ENCODE measurements around the gene SLC16A11. TPM values are rescaled to one million over a fixed set of nuclear protein-coding genes. Genes with fewer than 3 reads are reported as not detected.

Gene SLC16A11
- polyA plus RNA-seq, 1 donor (not counting 4 experiments of a cell fraction or from before 2014, with no cell fraction given) = not detected

GRCh38 chr17:7017827-7018200 lies 26.1 kb downstream of the SLC16A11 start:
- dilution Hi-C loops (cut with MboI; ENCODE audit: extremely low pct_ligation_motif_present, low sequenced_read_pairs) = no loop called here
- Histone ChIP-seq H3K4me3 (ENCODE audit: control insufficient read depth in 2 of 3, extremely low read depth in 1 of 3, insufficient read depth in 2 of 3, low read depth in 1 of 3, low read length in 3 of 3) (no peak overlapping the region), H3K79me2 (ENCODE audit: control insufficient read depth, insufficient read depth, low read length) (peaks cover 13% of the 10 kb centered on the region), H3K36me3 (ENCODE audit: control insufficient read depth in 2 of 2, extremely low read depth in 1 of 2, insufficient read depth in 2 of 2, low read length in 2 of 2) (peaks cover 5 to 6% of the 10 kb centered on the region in 2 experiments), H3K27me3 (ENCODE audit: control insufficient read depth, extremely low read depth, insufficient read depth, low read length) (peaks cover 6% of the 10 kb centered on the region), H3K27ac (ENCODE audit: control insufficient read depth, insufficient read depth, low read length) (no peak overlapping the region), H3K4me2 (ENCODE audit: control insufficient read depth, extremely low read depth, insufficient read depth, low read depth, low read length) (no peak overlapping the region), H3K9me1 (ENCODE audit: control insufficient read depth, extremely low read depth, insufficient read depth, low read length) (peaks cover 2% of the 10 kb centered on the region), H3K4me1 (ENCODE audit: control insufficient read depth, extremely low read depth, insufficient read depth, low read length) (peaks cover 19% of the 10 kb centered on the region), H2AFZ (ENCODE audit: control insufficient read depth, low read length) (no peak overlapping the region), H3K9me3 (ENCODE audit: control insufficient read depth, low read depth, low read length) (no peaks in the 10 kb centered on the region), H3K9ac (ENCODE audit: control insufficient read depth, extremely low read depth, insufficient read depth, low read length) (no peak overlapping the region), H4K20me1 (ENCODE audit: control insufficient read depth, extremely low read depth, insufficient read depth, low read length) (no peaks in the 10 kb centered on the region)
- no peak for FAIRE-seq
- DNase-seq (ENCODE audit: low read depth, low spot score) = no peak
- no peak for TF ChIP-seq CTCF (optimal IDR thresholded peaks at IDR 0.05 in 1 of 3, IDR thresholded peaks at IDR 0.05 in 1 of 3, conservative IDR thresholded peaks at IDR 0.05 in 1 of 3; ENCODE audit: extremely low read depth in 1 of 3, insufficient read depth in 2 of 3, low read length in 3 of 3)
- no peak for TF ChIP-seq EZH2 (IDR thresholded peaks at IDR 0.05; ENCODE audit: low read length)

GRCh38 chr17:7016886-7017826 lies 26.7 kb downstream of the SLC16A11 start:
- dilution Hi-C loops (cut with MboI; ENCODE audit: extremely low pct_ligation_motif_present, low sequenced_read_pairs) = no loop called here
- Histone ChIP-seq H3K9me3 (ENCODE audit: control insufficient read depth, low read depth, low read length) (no peaks in the 10 kb centered on the region), H3K27ac (ENCODE audit: control insufficient read depth, insufficient read depth, low read length) (no peak overlapping the region), H3K27me3 (ENCODE audit: control insufficient read depth, extremely low read depth, insufficient read depth, low read length) (no peaks in the 10 kb centered on the region), H3K9me1 (ENCODE audit: control insufficient read depth, extremely low read depth, insufficient read depth, low read length) (peaks cover 2% of the 10 kb centered on the region), H4K20me1 (ENCODE audit: control insufficient read depth, extremely low read depth, insufficient read depth, low read length) (no peaks in the 10 kb centered on the region), H2AFZ (ENCODE audit: control insufficient read depth, low read length) (no peak overlapping the region), H3K9ac (ENCODE audit: control insufficient read depth, extremely low read depth, insufficient read depth, low read length) (no peak overlapping the region), H3K79me2 (ENCODE audit: control insufficient read depth, insufficient read depth, low read length) (peaks cover 17% of the 10 kb centered on the region), H3K4me3 (ENCODE audit: control insufficient read depth in 2 of 3, extremely low read depth in 1 of 3, insufficient read depth in 2 of 3, low read depth in 1 of 3, low read length in 3 of 3) (no peak overlapping the region), H3K36me3 (ENCODE audit: control insufficient read depth in 2 of 2, extremely low read depth in 1 of 2, insufficient read depth in 2 of 2, low read length in 2 of 2) (peaks cover 5 to 6% of the 10 kb centered on the region in 2 experiments), H3K4me1 (ENCODE audit: control insufficient read depth, extremely low read depth, insufficient read depth, low read length) (peaks cover 19% of the 10 kb centered on the region), H3K4me2 (ENCODE audit: control insufficient read depth, extremely low read depth, insufficient read depth, low read depth, low read length) (no peak overlapping the region)
- FAIRE-seq (no peak), DNase-seq (ENCODE audit: low read depth, low spot score) (no peak)
- TF ChIP-seq EZH2 (IDR thresholded peaks at IDR 0.05; ENCODE audit: low read length) (no peak), CTCF (optimal IDR thresholded peaks at IDR 0.05 in 1 of 3, IDR thresholded peaks at IDR 0.05 in 1 of 3, conservative IDR thresholded peaks at IDR 0.05 in 1 of 3; ENCODE audit: extremely low read depth in 1 of 3, insufficient read depth in 2 of 3, low read length in 3 of 3) (no peak)

Measured in keratinocyte (primary cell).